Endothelial cell of umbilical vein (primary cell): ENCODE results near the gene WFIKKN1.

Experiments used
- CTCF ChIP-seq, 2 donors: IDR thresholded peaks; 1 replicate in 1 of 2; 2 replicates in 1 of 2; pipeline ENCODE4 v1.5.1; 2011; ENCODE audit warnings: low read length in 2 of 2, mild to moderate bottlenecking in 2 of 2, moderate library complexity in 2 of 2, control low read depth in 1 of 2, inconsistent platforms in 1 of 2, low read depth in 1 of 2; ENCODE audit not compliant: insufficient read depth in 1 of 2; ENCODE audit errors: extremely low read depth in 1 of 2
- EZH2 ChIP-seq: IDR thresholded peaks from 2 replicates; pipeline ENCODE4 v1.6.1; 2012; ENCODE audit warnings: borderline replicate concordance, low read depth, mild to moderate bottlenecking, moderate library complexity, low read length, inconsistent platforms; ENCODE audit not compliant: severe bottlenecking
- FOS ChIP-seq: IDR thresholded peaks from 2 replicates; pipeline ENCODE4 v1.6.1; 2011; ENCODE audit warnings: mild to moderate bottlenecking, low read length, moderate library complexity, borderline replicate concordance; ENCODE audit not compliant: insufficient read depth
- GATA2 ChIP-seq: IDR thresholded peaks from 2 replicates; pipeline ENCODE4 v1.7.0; 2011; ENCODE audit warnings: low read depth, mild to moderate bottlenecking, moderate library complexity, mixed read lengths, low read length; ENCODE audit not compliant: insufficient read length, insufficient read depth
- JUN ChIP-seq: IDR thresholded peaks from 2 replicates; pipeline ENCODE4 v1.6.1; 2011; ENCODE audit warnings: borderline replicate concordance, low read depth; ENCODE audit not compliant: insufficient read length, insufficient read depth
- MYC ChIP-seq: IDR thresholded peaks from one replicate; pipeline ENCODE4 v1.6.1; 2011; ENCODE audit warnings: mild to moderate bottlenecking, low read depth, low read length
- POLR2A ChIP-seq: IDR thresholded peaks from 2 replicates; pipeline ENCODE4 v1.6.1; 2012; ENCODE audit warnings: low read depth, mild to moderate bottlenecking, control low read depth, low read length
- POLR2AphosphoS5 ChIP-seq: IDR thresholded peaks from 2 replicates; pipeline ENCODE4 v1.6.1; 2012; ENCODE audit warnings: low read depth, mild to moderate bottlenecking, control low read depth, low read length, moderate library complexity; ENCODE audit not compliant: insufficient read depth

GRCh38 chr16:621526-622105 is 9.2 kb upstream of the WFIKKN1 start:
- TF ChIP-seq CTCF (IDR thresholded peaks at IDR 0.05; ENCODE audit: extremely low read depth in 1 of 2, insufficient read depth in 1 of 2, low read depth in 1 of 2, low read length in 2 of 2) (no peak), EZH2 (no peak), POLR2A (no peak), MYC (no peak), POLR2AphosphoS5 (no peak), FOS (no peak), GATA2 (no peak), JUN (no peak)
